ES-I3 (cell line): Measurements from ENCODE around the gene NEK5.
"Not testable (repeated sequence)": the region's sequence is repeated elsewhere in the genome, so short reads cannot be mapped to it uniquely, and the experiment has no call there.

Source experiments
- H3K36me3 ChIP-seq: 2 replicates; pipeline ENCODE4 v1.6.1; 2013; ENCODE audit warnings: mild to moderate bottlenecking, low read length, control low read depth, moderate library complexity; ENCODE audit not compliant: insufficient read depth
- H3K4me1 ChIP-seq: 2 replicates; pipeline ENCODE4 v1.6.1; 2013; ENCODE audit warnings: mild to moderate bottlenecking, control low read depth, low read length; ENCODE audit not compliant: insufficient read depth
- H3K9ac ChIP-seq: 2 replicates; pipeline ENCODE4 v1.6.1; 2013; ENCODE audit warnings: low read depth, mild to moderate bottlenecking, low read length, moderate library complexity
- H3K9me3 ChIP-seq: 2 replicates; pipeline ENCODE4 v1.6.1; 2013; ENCODE audit warnings: mild to moderate bottlenecking, low read length, moderate library complexity; ENCODE audit not compliant: control insufficient read depth, insufficient read depth

NEK5 gene

DNA sequence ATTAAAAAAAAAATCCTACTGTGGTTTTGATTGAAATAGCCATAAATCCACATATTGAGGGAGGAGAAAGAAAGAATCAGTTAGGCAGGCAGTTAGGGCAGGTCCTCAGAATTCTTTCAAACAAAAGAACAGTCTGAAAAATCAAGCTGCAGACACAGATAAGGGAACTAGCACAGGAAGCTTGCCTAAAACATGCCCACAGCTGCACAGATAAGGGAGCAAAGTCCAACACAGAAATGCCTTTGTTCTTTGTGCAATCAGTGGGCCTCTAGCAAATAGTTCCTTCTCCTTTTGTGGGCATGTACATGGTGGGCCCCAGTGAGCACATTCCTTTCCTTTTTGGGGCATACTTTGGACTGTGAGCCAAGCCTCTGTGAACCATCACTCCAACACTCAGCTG lies 61.6 kb downstream of the NEK5 start:
- Histone ChIP-seq H3K9ac (no peak overlapping the region), H3K9me3 (peaks cover 26% of the 10 kb centered on the region), H3K36me3 (no peaks in the 10 kb centered on the region), H3K4me1 (no peaks in the 10 kb centered on the region)

DNA sequence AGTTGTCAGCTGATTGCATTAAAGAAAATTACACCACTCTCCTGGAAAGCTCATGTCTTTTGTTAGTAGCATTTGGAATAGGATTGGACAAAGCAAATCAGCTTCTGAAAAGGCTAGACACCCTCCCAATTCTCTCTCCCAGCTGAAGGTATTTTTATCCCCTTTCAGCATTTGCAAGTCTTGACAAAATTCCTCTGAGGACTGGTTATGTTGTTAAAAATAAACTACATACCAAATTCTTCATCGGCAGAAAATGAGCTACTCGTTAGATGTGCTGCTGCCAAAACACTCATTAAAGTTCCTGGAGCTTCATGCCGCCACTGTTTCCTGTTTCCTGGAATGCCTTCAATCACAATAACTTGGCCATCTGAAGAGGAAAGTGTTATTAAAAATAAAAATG lies 67.3 kb downstream of the NEK5 start:
- H3K4me1 ChIP-seq: no peaks in the 10 kb centered on the region
- 0 out of 2 replicates have a peak, but pooled peaks cover 2% of the 10 kb centered on the region for H3K9me3 ChIP-seq
- H3K9ac ChIP-seq: no peak overlapping the region
- H3K36me3 ChIP-seq: no peaks in the 10 kb centered on the region

DNA sequence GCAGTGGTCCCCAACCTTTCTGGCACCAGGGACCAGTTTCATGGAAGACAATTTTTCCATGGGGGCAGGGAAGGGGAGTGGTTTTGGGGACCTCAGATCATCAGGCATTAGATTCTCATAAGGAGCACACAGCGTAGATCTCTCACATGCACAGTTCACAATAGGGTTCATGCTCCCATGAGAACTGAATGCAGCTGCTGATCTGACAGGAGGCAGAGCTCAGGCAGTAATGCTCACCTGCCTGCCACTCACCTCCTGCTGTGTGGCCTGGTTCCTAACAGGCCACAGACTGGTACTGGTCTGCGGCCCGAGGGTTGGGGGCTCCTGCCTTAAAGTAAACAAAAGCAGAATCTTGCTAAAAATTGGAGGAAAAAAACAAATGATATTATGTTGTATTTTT lies 67.8 kb downstream of the NEK5 start:
- not testable (repeated sequence) for H3K9me3 ChIP-seq, H3K36me3 ChIP-seq, H3K9ac ChIP-seq, H3K4me1 ChIP-seq

DNA sequence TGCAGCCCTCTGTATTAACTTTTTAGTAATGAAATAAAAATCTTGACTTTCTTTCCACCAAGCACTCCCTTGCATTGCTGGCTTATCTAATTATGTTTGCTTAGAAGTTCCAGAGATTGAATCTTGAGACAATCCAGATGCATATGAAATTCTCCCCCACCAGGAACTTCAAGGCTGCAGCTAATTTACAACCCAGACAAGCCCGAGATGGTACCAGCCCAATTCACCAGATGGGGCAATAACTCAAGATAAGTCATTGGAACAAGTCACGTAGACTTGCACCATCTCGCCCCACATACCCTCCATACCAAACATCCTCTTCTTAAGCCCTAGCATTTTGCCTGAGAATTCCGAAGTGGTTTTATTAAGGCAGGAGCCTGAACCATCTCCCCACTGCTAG lies 75.4 kb downstream of the NEK5 start:
- no peaks in the 10 kb centered on the region for H3K9me3 ChIP-seq
- peaks cover 6% of the 10 kb centered on the region; the same call in 1 of the 2 replicates for H3K4me1 ChIP-seq
- H3K36me3 ChIP-seq: no peaks in the 10 kb centered on the region
- no peak overlapping the region for H3K9ac ChIP-seq

DNA sequence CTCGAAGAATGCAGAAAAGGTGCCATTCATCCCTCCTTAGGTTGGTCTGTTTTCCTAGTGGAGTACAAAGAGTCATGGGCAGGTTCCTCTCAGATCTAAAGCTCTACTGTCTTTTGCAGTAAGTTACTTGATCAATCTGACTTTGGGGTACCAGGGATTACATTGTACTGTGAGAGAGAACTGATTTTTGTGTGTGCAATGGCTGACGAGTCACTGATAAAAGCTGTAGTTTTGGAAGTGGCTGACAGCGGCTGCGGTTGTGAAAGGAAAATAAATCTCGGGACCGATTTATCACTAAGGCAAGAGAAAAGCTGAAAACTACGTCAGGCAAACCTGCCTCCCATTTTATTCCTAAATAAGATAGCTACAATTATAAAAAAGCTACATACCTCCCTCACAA lies 77.5 kb downstream of the NEK5 start:
- Histone ChIP-seq H3K4me1 (peaks cover 6% of the 10 kb centered on the region; the same call in 1 of the 2 replicates), H3K9ac (no peak overlapping the region), H3K36me3 (no peaks in the 10 kb centered on the region), H3K9me3 (no peaks in the 10 kb centered on the region)

DNA sequence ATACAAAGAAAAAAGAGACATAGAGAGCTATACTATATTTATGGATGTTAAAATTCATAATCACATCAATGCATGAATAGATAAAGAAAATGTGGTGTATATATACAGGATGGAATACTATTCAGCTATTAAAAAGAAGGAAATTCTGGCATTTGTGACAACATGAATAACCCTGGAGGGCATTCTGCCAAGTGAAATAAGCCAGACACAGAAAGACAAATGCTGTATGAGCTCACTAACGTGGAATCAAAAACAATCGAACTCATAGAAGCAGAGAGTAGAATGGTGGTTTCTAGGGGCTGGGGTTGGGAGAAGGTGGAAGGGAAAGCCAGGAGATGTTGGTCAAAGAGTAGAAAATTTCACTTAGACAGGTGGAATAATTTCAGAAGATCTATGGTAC lies 80.4 kb downstream of the NEK5 start:
- Histone ChIP-seq H3K4me1 (peaks cover 6% of the 10 kb centered on the region; the same call in 1 of the 2 replicates), H3K36me3 (no peaks in the 10 kb centered on the region), H3K9me3 (no peaks in the 10 kb centered on the region), H3K9ac (no peak overlapping the region)

DNA sequence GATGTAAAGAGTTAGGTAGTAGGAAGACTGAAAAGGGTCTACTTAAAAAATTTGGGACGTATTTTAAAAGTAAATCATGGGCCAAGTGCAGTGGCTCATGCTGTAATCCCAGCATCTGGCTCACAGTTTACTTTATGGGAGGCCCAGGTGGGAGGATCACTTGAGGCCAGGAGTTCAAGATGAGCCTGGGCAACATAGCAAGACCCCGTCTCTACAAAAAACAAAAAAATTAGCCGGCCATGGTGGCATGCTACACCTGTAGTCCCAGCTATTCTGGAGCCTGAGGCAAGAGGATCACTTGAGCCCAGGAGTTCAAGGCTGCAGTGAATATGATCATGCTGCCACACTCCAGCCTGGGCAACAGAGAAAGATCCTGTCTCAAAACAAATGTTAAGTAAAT lies 81.4 kb downstream of the NEK5 start:
- no peaks in the 10 kb centered on the region for H3K36me3 ChIP-seq
- H3K9me3 ChIP-seq: no peaks in the 10 kb centered on the region
- no peak overlapping the region for H3K9ac ChIP-seq
- peaks cover 6% of the 10 kb centered on the region; the same call in 1 of the 2 replicates for H3K4me1 ChIP-seq

DNA sequence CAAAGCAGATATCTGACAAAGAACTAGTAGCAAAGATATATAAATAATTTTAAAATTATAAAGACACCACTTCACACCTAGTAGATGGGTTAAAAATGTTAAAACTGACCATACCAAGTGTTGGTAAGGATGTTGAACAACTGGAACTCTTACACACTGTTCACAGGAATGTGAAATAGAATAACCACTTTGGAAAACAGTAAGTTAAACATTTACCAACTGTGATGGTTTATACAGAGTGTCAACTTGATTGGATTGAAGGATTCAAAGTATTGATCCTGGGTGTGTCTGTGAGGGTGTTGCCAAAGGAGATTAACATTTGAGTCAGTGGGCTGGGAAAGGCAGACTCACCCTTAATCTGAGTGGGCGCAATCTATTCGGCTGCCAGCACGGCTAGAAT lies 85.2 kb downstream of the NEK5 start:
- H3K9me3 ChIP-seq: no peaks in the 10 kb centered on the region
- H3K4me1 ChIP-seq: no peaks in the 10 kb centered on the region
- no peak overlapping the region for H3K9ac ChIP-seq
- no peaks in the 10 kb centered on the region for H3K36me3 ChIP-seq

DNA sequence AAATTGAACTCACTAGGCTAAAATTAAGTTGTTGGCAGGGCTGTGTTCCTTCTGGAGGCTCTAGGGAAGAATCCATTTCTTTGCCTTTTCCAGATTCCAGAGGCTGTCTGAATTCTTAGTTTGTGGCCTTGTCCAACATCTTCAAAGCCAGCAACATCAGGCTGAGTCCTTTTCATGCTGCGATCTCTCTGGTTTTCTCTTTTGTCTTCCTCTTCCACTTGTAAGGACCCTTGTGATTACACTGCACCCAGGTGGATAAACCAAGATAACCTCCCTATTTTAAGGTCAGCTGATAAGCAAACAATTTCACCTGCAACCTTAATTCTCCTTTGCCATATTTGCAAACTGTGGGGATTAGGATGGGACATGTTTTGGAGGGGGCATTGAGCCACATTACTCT lies 92.8 kb downstream of the NEK5 start:
- Histone ChIP-seq H3K9ac (no peak overlapping the region), H3K9me3 (no peaks in the 10 kb centered on the region), H3K4me1 (no peaks in the 10 kb centered on the region)

DNA sequence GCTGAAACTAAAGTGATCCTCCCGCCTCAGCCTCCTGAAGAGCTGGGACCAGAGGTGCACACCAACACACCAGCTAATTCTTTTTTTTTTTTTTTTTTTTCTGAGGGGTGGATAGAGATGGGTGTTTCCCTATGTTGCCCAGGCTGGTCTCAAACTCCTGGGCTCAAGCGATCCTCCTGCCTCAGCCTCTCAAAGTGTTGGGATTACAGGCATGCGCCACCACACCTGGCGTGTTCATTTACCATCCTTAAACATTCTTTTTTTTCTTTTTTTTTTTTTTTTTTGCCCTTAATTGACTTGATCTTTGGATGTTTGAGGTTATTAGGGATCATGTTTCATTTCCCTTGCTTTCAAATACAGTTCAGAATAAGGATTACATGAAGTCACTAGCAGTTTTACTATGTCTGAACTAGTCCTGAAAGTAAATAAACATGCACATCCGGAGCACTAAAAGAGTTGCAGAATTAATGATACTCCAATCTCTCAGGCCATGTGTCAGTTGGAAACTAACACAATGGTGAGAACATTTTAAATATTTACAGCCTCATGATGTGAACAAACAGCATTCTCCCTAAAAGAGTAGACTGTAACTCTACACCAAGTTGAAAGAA lies 94.2 kb downstream of the NEK5 start:
- Histone ChIP-seq H3K36me3 (no peaks in the 10 kb centered on the region), H3K9me3 (no peaks in the 10 kb centered on the region; the same call in 1 of the 2 replicates), H3K4me1 (no peaks in the 10 kb centered on the region), H3K9ac (no peak overlapping the region)

More for the DNA sequence above, 92.8 kb downstream of the NEK5 start:
- H3K36me3 ChIP-seq: no peaks in the 10 kb centered on the region

DNA sequence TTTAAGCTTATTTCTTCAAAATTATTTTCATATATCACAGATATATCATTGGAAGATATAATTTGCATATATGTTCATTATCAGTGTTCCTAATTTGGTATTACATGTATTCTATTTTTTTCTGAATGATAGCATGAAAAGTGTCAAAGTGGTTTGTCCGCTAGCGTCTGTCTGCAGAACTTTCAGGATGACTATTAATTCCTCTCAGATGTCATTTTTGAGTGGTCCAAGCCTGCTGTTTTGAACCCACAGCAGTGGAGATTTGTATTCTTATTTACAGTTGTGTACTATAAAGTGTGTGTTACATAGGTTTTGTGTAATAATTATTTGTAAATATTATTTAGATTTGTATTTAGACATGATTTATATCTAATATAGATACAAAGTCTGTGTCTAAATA lies 95.8 kb downstream of the NEK5 start:
- Histone ChIP-seq H3K9ac (no peak overlapping the region), H3K9me3 (peaks cover 5% of the 10 kb centered on the region; the same call in 1 of the 2 replicates), H3K4me1 (no peaks in the 10 kb centered on the region), H3K36me3 (no peaks in the 10 kb centered on the region; the same call in 1 of the 2 replicates)

DNA sequence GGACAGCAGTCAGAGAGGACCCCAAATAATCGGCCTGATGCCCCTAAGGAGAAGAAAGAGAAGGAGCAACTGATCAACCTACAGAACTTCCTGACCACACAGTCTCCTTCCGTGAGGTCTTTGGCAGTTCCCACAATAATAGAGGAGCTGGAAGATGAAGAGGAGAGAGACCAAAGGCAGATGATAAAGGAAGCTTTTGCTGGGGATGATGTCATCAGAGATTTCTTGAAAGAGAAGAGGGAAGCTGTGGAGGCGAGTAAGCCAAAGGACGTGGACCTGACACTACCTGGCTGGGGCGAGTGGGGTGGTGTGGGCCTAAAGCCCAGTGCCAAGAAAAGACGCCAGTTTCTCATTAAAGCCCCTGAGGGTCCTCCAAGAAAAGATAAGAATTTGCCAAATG lies 98.5 kb downstream of the NEK5 start:
- H3K9ac ChIP-seq, H3K9me3 ChIP-seq, H3K4me1 ChIP-seq, H3K36me3 ChIP-seq: not testable (repeated sequence)

DNA sequence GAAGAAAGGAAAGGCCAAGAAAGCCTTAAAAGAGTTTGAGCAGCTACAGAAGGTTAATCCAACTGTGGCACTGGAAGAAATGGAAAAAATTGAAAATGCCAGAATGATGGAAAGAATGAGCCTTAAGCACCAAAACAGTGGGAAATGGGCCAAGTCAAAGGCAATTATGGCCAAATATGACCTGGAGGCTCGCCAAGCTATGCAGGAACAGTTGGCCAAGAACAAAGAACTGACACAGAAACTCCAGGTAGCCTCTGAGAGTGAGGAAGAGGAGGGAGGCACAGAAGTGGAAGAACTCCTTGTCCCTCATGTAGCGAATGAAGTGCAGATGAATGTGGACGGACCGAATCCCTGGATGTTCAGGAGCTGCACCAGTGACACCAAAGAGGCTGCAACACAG lies 99.3 kb downstream of the NEK5 start:
- Histone ChIP-seq H3K4me1 (no peaks in the 10 kb centered on the region), H3K9ac (no peak overlapping the region), H3K36me3 (peaks cover 13% of the 10 kb centered on the region), H3K9me3 (peaks cover 5% of the 10 kb centered on the region; the same call in 1 of the 2 replicates)

DNA sequence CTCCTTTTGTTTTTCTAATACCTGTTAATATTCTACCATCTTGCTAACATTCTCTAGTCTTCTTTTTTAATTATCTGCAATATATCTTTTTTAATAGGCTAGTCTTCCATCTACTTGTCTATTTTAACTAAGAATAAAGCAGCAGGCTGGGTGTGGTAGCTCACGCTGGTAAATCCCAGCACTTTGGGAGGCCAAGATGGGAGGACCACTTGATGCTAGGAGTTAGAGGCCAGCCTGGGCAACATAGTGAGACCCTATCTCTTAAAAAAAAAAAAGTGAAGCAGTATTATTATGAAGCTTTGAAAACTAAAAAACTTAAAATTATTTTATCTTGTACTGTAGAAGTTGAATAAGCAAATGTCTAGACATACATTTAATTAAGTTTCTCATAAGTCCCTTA lies 101.0 kb downstream of the NEK5 start:
- no peak overlapping the region for H3K9ac ChIP-seq
- H3K9me3 ChIP-seq: peaks cover 5% of the 10 kb centered on the region; the same call in 1 of the 2 replicates
- H3K4me1 ChIP-seq: no peaks in the 10 kb centered on the region
- H3K36me3 ChIP-seq: peaks cover 18% of the 10 kb centered on the region

DNA sequence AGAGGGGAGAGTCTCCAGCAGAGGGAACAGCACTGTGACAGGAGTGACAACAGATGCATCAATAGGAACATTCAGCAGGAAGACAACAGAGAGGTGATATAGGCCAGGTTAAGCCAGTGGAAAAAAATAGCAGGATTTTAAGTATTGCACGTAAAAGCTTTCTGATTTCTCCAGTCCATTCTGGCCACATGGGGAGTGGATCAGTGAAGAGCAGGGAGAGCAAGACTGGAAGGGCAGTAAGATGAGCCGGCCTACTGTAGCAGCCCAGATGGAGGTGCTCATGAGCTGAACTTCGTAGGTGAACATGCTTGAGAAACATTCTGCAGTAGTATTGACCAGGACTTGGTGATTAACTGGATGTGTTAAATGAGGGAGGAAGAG lies 102.6 kb downstream of the NEK5 start:
- Histone ChIP-seq H3K36me3 (peaks cover 22% of the 10 kb centered on the region), H3K4me1 (no peaks in the 10 kb centered on the region), H3K9me3 (peaks cover 5% of the 10 kb centered on the region; the same call in 1 of the 2 replicates), H3K9ac (no peak overlapping the region)
